Nephron (organoid): ENCODE results near the gene TMOD2.

Experiments used
- H3K27ac Mint-ChIP-seq, 3 experiments: 2 replicates each; pipeline ENCODE4 v1.8.0; 2020; ENCODE audit warnings: mixed read lengths in 3 of 3, mild to moderate bottlenecking in 2 of 3, moderate library complexity in 1 of 3
- H3K27me3 Mint-ChIP-seq: 2 replicates; pipeline ENCODE4 v1.8.0; 2021; ENCODE audit warnings: low read depth, mild to moderate bottlenecking, moderate library complexity, mixed read lengths
- H3K36me3 Mint-ChIP-seq: 2 replicates; pipeline ENCODE4 v1.8.0; 2020; ENCODE audit warnings: low read depth, mixed read lengths
- H3K4me1 Mint-ChIP-seq: 2 replicates; pipeline ENCODE4 v1.8.0; 2020; ENCODE audit warnings: mixed read lengths
- H3K4me3 Mint-ChIP-seq, 3 experiments: 2 replicates each; pipeline ENCODE4 v1.8.0; 2020; ENCODE audit warnings: mild to moderate bottlenecking in 3 of 3, mixed read lengths in 3 of 3, moderate library complexity in 2 of 3
- H3K9me3 Mint-ChIP-seq: 2 replicates; pipeline ENCODE4 v1.8.0; 2020; ENCODE audit warnings: mixed read lengths
- CTCF ChIP-seq, 3 experiments: fragments of 200-600 bp; sonication (generic); IDR thresholded peaks; one replicate each; pipeline ENCODE4 v1.5.0; 2021; ENCODE audit warnings: antibody characterized with exemption in 3 of 3; ENCODE audit not compliant: unreplicated experiment in 3 of 3

Gene TMOD2

DNA sequence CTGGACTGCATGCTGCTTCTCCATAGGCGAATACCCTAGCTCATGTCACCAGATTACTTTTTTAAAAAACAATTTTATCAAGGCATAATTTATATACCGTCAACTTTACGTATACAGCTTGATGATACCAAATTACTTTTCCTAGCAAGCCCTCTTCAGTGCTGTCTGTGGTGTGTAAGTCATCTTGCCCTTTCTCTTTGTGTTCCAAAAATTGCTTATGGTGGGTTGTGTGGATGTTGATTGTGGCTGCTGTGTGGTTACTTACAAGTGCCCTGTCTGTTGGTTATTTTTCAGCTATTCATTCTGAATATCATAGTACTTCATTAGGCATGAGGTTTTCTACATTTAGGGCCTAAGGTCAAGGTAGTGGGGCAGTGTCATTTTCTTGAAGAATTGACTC, 90.9 kb downstream of the TMOD2 start:
- Mint-ChIP-seq H3K9me3 (no peaks in the 10 kb centered on the region), H3K36me3 (no peaks in the 10 kb centered on the region), H3K4me1 (peaks cover 37% of the 10 kb centered on the region), H3K27me3 (no peaks in the 10 kb centered on the region), H3K4me3 (no peak overlapping the region), H3K27ac (no peak overlapping the region)
- no peak for TF ChIP-seq CTCF (IDR thresholded peaks at IDR 0.05; ENCODE audit: unreplicated experiment in 3 of 3)

DNA sequence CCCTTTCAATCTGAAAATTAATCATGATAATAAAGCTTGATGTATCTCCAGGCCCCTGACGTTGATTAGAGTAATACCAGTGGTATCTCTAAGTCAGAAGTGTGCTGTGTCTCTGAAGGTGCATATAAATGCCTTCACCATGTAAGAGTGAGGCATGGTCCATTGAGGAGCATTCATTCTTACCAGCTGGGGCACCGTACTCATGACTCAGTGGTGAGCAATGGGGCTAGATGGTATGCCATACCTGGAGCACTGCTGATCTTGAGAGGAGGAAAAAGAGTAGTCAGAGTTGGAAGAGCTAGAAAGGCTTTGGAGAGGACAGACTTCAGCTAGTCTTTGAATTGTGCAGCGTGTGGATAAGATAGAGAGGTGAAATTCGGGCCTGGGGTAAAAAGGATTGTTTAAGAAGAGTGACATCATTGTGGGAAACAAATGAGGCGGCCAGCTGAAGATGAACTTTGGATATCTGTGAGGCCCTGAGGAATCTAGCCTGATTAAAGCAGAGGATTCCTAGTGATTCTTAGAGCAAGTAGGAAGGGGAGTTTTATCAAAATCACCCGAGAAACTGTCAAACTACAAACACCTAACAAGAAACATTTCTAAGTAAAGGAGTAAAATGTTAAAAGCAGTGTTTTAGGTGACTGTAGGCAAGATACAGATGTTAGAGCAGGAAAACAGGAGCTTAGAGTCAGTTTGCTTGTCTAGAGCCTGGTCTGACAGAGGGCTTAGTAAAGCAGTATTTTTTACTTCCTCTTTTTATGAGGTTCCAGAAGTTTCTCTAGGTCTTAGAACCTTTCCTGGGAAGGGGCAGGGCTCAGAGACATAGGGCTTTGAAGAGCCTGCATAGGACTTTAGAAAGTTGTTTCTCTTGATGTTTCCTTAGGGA, 91.7 kb downstream of the TMOD2 start:
- Mint-ChIP-seq H3K4me3 (no peak overlapping the region), H3K27me3 (no peaks in the 10 kb centered on the region), H3K27ac (peak overlapping the region; percentile 50 to 88 (median 64)), H3K36me3 (no peaks in the 10 kb centered on the region), H3K4me1 (peaks cover 28% of the 10 kb centered on the region), H3K9me3 (no peaks in the 10 kb centered on the region)
- TF ChIP-seq CTCF (IDR thresholded peaks at IDR 0.05; ENCODE audit: unreplicated experiment in 3 of 3), result no peak

DNA sequence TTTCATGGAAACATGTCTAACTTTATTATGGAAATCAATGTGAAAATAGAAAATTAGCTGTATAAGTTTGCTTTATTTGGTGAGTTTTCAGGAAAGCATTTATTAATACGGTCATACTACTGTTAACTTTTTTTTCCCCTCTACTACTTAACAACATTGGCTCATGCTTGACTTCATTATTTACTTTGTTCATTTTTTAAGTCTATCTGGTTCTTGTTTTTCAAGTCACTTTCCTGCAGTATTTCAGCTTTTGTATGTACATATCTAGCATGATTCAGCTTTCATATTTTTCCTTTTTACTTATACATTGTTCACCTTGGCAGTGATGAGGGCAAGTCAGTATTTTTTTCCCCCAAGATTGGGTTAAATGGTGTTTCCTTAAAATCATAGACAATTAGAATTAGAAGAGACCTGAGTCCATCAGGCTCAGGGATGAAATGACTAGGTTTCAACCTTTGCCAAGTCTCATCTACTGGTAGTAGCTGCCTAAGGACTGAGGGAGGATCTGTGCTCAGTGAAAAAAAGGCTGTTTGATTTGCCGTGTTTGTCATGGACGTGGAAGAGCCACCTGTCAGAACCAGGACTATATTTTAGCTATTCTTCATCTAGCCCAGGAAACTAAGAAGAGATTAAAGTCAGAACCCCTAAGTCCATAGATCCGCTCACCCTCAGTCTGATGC, 93.5 kb downstream of the TMOD2 start:
- peaks cover 7% of the 10 kb centered on the region for H3K36me3 Mint-ChIP-seq
- TF ChIP-seq CTCF (IDR thresholded peaks at IDR 0.05; ENCODE audit: unreplicated experiment in 3 of 3), result no peak
- no peaks in the 10 kb centered on the region for H3K27me3 Mint-ChIP-seq
- no peak overlapping the region for H3K4me3 Mint-ChIP-seq
- no peaks in the 10 kb centered on the region for H3K9me3 Mint-ChIP-seq
- H3K4me1 Mint-ChIP-seq, result peaks cover 35% of the 10 kb centered on the region
- peak overlapping the region; percentile 24 to 54 (median 40) for H3K27ac Mint-ChIP-seq

GRCh38 chr15:51846066-51846462, 94.7 kb downstream of the TMOD2 start:
- H3K36me3 Mint-ChIP-seq, result peaks cover 7% of the 10 kb centered on the region
- no peak overlapping the region for H3K4me3 Mint-ChIP-seq
- no peak for TF ChIP-seq CTCF (IDR thresholded peaks at IDR 0.05; ENCODE audit: unreplicated experiment in 3 of 3)
- H3K9me3 Mint-ChIP-seq, result no peaks in the 10 kb centered on the region
- peaks cover 39% of the 10 kb centered on the region for H3K4me1 Mint-ChIP-seq
- H3K27me3 Mint-ChIP-seq, result no peaks in the 10 kb centered on the region
- H3K27ac Mint-ChIP-seq, result peak overlapping the region; percentile 39 to 86 (median 64)

- Mint-ChIP-seq H3K4me1 (peaks cover 39% of the 10 kb centered on the region), H3K27ac (peak overlapping the region; percentile 39 to 86 (median 64)), H3K4me3 (no peak overlapping the region), H3K36me3 (peaks cover 7% of the 10 kb centered on the region), H3K9me3 (no peaks in the 10 kb centered on the region), H3K27me3 (no peaks in the 10 kb centered on the region)
- TF ChIP-seq CTCF (IDR thresholded peaks at IDR 0.05; ENCODE audit: unreplicated experiment in 3 of 3), result no peak
Observed at GRCh38 chr15:51846463-51847230, 95.2 kb downstream of the TMOD2 start.
